ENCODE results near the gene ZNF423.

ZNF423 gene

DNA sequence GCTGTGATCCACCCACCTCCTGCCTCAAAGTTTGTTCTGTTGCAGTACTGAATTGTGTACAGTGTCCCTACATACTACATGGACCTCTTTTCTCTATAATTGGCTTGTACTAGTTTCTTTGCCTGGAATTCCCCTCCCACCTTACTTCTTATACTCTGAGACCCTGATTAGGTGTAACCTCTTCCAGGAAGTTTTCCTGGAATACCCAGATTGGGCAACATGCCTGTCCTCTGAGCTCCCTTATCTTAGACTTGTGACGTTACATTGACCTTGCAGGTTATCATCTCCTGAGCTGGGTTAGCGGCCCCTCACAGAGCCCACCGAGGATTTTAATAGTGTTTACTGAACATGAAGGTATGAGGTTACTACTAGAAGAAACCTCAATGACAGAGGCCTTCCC, 237.0 kb downstream of the ZNF423 start:
- no peak for DNase-seq

DNA sequence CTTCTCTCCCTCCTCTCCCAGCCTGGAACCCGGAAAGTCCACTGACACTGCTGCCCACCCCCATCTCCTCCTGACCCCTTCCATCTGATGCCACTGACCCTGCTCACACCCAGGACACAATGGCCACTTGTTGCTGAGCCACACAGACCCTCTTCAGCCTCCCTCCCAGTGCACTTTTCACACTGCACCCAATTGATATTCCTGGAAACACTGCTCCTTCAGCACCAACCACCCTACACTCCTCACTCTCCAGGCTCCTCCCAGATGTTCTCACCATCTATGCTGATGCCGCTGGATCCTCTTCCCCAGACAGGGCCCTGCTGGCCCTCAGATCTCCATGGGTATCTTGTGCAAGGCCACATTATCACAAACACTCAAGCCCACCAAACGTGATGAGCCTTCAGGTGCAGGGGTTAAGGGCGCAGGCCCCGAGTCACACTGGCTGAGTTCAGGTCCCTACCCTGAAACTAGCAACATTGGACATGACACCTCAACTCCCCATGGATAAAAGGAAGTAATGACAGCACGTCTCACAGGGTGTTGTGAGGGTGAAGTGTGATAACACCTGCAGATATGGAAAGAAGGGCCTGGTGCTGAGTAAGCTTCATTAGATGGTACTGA, 238.1 kb downstream of the ZNF423 start:
- DNase-seq, result no peak

DNA sequence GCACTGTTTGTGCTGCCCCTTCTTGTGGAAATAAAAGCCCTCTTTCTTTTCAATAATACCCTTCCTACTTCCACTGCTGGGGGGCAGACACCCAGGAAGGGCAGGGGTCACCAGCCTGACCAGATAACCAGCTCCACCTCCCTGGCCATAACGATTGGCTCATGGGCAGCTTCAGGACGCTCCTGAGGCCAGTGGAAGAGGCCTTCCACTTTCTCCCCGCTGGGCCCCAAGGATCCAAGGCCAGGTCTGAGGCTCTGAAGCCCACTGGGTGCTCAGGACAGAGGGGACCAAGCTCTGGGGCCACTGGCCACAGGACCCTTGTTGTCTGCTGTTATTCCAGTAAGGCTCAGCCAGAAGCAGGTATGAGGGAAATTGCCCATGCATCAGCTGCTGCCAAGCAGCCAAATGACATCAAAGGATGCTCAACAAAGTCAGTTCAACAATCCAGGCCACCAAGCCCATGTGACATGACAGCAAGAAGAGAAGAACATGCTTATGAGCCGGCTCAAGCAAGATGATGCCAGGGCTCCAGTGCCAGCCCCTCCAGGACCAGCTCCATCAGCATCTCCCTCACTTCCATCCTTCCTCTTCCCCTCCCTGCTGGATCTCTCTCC, 238.8 kb downstream of the ZNF423 start:
- DNase-seq, result no peak

DNA sequence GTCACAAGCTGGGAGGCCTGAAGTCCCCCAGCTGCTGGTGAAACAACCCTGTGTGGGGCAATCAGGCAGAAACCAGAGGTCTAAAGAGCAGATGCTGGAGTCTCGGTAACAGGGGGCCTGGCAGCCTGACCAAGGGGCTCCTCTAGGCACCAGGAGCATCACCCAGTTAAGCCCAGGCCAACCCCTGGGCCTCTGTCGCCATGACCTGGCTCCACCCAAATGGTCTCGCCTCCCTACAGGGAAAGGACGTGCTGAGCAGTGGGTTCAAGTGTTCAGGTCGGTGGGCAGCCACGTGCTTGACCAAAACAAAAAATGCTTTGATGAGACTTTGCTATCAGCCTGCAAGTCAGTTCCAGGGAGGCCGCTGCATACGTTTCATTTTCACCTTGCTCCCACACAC, 240.3 kb downstream of the ZNF423 start:
- no peak for DNase-seq

DNA sequence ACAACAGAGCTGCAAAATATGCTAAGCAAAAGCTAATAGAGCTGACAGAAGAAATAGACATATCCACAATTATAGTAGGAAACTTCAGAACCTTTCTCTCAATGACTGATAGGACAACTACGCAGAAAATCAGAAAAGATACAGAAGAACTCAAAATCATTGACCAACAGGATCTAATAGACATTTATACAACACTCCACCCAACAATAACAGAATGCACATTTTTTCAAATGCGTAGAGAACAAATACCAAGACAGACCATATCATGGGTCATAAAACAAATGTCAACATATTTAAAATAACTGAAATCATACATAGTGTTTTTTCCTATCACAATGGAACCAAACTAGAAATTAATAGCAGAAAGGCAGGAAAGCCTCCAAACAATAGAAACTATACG, 244.9 kb downstream of the ZNF423 start:
- DNase-seq, result no peak

DNA sequence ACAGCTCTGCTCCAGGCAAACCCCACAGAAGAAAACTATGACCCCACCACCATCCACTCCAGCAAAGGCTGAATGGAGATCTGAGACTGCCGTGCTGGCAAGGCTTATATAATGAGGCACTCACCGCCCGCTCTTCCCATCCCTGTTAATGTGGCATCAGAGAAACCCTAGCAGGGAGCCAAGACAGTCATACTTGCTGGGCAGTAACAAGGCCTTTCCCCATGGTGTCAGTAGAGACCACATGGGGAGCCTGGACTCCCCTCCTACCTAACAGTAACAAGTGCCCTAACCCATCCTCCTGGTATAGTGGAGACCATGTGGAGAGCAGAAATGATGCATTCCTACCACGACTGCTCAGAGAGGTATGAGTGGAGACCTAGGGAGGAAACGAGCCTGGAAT, 247.1 kb downstream of the ZNF423 start:
- no peak for DNase-seq

DNA sequence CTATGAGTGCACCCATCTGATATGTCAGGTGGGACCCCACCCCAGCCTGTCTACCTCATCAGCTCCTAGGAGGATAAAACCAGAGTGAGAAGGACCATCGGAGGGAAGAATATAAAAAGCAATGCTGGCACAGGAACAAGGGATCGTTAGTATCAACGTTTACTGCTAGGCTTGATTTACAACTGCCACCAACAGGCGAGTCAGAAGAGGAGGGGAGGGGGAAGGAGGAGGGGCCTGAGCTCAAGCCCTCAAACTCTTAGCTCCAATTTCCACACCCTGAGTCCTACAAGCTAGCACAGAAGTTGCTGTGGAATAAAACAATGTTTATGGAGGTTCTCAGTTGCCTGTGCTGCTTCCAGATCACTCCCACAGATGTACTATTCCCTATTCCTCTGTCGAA, 247.8 kb downstream of the ZNF423 start:
- DNase-seq, result no peak

DNA sequence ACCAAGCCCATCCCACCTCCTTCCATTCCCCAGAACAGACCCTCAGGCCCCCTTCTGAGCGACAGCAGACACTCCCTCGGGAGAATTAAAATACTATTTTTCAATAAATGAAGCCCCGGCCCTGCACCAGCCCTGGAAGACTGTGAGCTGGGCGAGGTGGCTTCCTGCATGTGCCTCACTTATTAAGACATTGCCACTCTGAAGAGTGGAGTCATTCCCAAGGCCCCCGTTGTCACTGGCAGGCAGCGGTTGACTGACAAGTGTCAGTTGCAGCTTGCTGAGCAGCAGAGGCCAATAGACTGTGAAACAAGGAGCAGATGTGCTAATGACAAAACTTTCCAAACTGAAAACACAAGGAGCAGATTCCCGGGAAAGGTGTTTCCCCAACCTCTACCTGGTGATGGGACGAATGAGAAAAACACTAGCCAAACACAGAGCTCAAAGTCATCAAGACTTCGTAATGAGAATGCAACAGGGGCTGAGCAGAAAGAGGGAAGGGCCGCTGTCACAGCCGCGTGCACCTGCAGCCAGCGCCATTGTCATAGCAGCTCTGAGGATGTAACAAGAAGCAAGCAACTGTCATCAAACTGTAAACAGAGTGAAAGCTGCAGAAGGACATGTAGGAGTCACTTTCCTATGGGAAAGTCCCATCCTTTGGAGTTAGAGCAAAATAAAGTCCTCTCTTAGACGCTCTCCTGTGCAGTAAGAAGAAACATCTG, 250.2 kb downstream of the ZNF423 start:
- DNase-seq, result no peak

DNA sequence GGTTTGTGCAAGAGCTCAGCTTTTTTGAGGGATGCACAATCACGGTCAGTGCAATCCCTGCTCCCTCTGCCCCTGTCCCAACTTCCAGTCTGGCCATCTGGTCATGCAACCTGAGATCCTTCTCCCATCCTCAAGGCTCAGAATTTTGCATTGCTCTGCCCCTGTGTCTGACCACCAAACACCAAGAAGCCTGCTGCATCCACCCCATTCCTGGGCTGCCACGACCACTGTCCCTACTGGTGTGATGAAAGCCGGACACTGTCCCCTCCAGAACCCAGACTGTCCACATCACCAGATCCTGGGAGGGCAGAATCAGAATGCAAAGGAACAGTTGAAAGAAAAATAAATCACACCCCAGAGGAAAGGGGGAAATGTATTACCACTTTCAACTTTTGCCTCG, 251.3 kb downstream of the ZNF423 start:
- no peak for DNase-seq

DNA sequence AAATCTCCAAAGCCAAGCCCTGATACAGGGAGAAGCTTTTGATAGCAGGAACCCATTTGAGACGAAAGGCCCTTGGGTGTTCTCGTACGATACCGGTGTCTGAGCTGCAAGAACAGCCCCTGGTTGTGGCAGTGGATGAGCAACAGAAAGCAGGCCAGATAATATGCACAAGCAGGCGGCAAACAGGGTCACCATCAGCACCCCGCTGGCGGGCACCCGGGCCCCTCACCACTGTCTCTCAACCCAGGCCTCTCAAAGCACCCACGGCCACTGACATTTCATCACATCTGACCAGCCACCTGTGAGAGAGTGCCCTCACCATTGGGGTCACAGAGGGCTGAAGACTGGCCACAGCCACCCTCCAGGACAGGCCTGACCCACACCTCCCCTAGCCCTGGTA, 252.0 kb downstream of the ZNF423 start:
- no peak for DNase-seq

DNA sequence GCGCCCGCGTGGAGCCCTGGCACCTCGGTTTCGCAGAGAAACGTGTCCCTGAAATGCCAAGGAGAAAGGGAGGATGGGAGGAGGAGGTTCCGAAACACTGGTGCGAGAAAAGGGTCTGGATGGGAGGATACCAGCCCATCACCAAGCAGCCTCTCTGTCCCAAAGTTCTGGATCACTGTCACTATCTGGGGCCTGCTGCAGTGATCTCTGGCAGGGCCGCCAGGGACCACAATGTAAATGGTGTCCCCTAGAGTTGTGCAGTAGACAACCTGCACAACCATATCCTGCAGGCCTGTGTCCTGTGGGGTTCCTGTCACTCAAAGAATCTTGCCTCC, 253.0 kb downstream of the ZNF423 start:
- DNase-seq, result no peak

DNA sequence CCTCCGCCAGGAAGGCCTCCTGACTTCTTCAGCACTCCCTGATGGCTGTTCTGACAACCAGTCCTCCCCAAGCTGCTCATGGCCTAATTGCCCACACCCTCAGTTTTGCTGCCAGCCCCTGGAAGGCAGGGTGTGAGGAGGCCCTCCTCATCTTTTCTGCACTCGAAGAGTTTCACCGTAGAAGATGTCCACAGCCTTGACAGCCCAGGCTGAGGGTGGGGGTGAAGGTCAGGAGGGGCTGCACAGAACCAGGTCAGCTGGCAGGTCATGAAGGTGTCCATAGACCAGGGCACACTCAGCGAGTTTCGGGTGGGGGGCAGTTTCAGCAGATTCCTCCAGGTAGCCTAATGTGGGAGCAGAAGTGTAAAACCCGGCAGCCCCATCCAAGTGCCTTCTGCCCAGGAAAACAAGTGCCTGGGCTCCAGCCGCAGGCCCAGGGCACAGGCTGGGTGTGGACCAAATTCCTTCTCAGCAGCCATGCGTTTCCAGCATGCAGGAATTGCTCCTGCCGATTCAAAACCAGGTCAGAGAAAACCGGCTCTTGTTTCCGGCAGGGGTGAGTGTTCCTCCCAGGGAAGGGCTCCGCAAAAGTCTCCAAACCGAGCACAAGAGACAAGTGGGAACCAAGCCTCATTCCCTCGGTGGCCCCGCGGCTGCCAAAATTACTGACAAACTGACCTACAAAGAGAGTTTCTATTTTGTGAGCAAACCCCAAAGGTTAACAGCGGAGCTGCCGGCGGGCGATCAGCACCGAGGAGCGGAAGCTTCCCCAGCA, 253.5 kb downstream of the ZNF423 start:
- DNase-seq, result no peak

DNA sequence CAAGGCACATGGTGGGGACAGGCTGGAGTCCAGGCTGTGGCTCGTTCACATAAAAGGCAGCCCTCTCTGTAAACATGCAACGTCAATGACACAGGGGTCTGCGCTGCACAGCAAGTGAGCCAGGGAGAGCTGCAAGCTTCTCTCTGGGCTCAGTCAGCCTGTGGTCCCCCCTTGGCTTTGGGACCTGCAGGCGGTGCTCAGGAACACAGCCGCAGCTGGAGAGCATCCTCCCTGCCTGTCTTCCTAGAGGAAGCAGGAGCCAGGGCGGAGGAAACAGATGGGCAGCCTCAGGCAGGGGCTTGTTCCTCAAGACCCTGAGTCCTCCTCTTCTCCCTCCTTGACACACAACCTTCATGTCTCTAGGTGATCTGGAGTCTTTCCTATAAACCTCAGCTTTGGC, 254.3 kb downstream of the ZNF423 start:
- DNase-seq, result no peak

DNA sequence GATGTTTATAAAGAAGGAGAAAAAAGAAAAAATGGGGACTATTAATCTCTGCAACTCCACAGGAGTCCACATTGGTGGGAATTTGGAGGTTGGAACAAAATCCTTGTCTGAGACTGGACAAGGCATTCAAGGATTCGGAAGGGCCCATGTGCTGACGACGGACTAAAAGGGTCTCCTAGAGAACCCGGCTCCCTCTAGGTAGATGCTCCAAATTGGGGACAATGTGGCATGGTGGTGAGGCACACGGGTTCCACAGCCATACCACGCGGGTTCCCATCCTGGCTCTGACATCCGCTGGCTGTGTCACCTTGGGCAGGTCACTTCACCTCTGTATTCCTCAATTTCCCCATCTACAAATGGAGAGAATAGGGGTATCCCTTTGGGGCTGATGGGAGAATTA, 254.9 kb downstream of the ZNF423 start:
- DNase-seq, result no peak

DNA sequence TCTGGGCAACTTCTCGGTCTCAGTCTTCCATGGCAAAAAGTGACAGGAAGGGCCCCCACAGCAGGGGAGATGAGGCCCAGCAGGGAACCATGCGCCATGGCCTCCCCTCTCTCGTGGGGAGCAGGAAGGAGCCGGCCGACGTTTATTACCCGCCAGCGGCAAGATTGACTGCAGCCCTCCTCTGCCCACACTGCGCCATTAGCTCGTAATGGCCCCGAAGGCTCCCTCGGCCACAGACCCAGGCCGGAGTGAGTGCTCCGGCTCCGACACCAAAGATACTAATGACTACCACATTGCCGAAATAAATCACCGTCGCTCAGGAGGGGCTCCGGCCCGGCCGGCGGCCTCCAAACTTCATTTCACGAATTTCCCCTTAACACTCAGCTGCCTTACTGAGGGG, 255.4 kb downstream of the ZNF423 start:
- no peak for DNase-seq

DNA sequence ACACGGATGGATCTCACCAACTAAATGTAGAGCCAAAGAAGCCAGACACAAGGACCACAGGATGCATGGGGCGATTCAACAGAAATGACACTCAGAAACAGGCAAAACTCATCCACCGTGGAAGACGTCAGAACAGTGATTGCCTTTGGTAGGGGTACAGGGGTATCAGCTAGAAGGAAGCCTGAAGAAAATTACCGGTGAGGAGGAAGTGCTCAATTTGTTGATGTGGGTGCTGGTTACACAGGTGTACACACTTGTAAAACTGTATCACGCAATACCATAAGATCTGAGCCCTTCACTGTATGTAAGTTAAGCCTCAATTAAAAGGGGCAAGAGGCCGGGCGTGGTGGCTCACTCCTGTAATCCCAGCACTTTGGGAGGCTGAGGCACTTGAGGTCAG, 256.2 kb downstream of the ZNF423 start:
- DNase-seq, result no peak

DNA sequence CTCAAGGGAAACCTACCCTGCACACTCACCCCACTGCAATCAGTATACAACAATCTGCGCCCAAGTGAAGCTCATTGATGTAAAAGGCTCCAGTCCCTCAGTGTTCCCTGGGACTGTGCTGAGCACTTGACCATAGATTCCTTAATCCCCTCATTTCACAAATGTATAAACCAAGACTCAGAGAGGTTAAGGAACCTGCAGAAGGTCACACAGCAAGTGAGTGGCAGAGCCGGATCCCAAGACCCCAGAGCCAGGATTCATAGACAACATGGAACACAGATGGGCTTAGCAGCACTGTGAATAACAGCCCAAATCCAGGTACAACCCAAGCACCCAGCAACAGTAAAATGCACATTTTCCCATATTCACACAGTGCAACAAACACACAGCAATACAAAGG, 256.6 kb downstream of the ZNF423 start:
- no peak for DNase-seq

DNA sequence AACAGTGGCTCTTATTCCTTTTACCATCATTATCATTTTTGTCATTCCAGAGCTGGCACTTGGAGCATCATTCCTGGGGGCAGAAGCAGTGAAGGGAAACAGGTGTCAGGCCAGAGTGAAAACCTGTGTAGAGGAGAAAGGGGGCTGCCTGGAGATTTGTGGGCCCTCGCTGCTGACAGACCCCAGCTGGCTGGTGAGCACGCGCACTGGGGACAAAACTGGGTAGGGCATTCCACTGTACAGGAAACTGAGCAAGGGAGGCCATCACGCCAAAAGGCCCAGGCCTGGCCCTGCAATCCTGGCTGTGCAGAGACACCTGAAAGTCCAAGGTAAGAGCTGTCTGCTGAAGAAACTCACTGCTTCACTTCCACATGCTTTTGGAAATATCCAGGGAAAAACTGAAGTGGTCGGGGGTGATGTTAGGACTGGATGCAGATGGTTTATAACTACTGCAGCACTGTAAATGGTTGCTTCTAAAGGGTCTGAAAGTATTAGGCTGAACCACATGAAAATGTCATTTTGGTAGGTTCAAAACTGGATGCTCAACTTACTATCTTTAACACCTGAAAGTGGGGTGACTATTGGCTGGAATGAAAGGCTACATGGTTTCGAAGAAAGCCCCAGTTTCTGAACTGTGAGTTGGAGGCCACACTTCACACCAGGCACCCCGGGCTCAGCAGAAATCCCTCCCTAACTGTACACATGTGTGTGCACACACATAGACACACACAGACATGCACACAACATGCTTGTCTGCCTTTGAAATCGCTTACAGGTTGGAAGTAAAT, 257.3 kb downstream of the ZNF423 start:
- DNase-seq, result no peak

DNA sequence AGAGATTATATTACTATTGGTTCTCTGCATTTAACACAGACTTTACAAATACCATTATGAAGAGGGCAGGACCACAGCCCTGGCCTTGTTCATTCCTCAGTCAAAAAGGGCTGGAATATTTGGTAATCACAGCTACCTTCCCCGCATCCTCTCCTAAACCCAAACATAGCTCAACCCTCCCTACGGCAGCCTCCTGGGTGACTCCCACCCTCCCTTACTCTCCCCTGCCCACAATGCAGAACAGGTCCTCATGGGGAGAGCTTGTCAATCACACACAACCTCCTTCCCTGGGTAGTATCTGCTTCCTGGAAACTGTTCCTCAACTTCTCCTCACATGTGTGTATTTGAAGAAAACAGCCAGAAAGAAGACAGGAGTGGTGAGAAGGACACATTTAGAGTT, 258.1 kb downstream of the ZNF423 start:
- DNase-seq, result no peak

DNA sequence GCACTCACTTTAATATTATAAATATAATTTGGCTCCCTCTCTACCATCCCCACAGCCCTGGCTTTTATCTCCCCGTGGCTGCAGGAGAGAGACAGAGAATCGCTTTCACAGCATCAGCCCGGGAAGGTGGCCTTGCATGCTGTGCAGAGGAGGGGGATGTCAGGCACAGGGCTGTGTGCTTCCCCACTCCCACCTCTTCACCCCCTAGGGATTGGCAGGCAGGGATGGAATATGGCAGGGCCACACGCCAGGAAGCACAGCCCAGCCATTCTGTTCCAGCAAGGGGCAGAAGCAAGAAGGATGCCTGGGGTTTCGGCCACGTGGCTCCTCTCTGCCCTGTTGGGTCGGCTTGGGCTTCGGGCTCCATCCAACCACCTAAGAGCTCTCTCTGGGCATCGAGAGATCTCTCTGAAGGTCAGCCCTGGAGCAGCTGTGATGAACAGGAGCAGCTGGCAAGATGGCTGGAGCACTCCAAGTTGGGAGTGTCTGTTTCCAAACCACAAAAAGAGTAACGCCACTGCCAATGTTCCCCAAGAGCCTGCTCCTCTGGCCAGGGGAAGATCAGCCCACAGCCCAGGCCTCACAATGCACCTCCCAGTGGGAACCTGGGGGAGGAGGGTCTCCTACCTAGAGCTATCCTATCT, 259.1 kb downstream of the ZNF423 start:
- DNase-seq, result no peak

DNA sequence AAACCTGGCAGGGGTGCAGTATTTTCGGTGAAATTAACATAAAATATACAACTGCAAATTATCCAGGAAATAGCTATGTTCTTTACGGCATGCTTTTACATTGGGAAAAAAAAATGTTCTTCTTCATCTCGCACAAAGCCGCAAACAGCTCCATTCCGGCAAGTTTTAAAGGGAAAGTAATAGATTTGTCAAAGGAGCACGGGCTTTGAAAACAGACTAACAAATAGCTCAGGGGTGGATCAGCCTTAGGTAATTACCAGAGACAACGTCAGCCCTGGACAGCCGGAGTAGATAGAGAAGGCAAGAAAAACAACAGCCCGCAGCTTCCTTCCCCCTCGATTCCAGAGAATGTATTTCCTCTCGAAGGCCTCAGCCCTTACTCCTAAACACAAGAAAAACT, 259.8 kb downstream of the ZNF423 start:
- DNase-seq, result no peak

DNA sequence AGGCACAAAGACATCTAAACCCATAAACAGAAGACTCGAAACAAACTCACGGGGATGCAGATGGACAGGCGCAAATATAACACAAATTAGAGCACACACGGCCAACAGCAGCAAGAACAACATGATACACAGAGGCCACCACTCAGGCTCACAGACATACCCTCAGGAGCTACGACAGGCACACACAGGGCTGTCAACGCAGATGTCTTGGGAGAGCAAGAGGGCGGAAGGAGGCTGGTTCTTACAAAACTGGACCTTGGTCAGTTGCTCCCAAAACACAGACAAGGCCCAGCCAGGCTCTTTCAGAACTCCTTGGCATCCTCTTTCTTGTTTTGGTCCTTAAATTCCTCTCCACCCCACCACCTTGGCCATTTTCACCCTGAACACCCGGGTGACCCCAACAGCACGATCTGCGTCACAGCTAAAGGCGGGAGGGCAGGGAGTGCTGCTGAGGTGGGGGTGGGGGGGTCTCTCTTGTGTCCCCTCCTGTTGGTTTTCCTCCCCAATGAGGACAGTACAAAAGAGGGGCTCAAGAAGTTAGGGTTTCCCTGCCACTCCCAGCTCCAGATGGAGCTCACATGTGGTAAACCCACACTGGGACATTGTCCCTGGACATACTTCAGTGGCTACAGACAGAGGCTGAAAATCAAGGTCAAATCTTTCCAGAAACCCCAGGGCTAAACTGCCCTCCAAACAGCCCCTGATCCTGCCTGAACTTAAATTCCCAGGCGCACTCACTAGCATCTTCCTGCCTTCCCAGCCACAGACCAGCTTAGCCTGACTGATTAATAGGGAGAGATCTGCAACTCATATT, 261.0 kb downstream of the ZNF423 start:
- no peak for DNase-seq

All from activated T-cell treated with anti-CD3 and anti-CD28 coated beads for 4 hours (primary cell).